ENCODE measurements around the gene LDHAL6B.

LDHAL6B gene

DNA sequence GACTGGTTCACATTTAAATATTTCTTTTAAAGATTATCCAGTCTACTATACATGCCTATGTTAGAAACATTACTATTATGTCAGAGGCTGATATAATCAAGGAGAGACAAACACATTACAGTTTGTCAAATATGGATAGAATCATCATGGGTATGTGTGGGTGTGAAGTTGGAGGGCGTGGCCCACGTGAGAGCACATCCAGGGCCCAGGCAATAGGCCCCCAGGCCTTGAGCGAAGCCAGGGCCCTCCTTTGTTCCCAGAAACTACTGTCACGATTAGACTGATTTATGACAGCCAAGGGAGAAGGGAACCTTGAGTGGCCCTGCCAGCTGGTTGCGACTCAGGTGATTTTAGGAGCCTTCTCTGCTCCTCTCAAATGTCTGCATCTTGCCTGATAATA is 26.9 kb upstream of the LDHAL6B start:
- H3K27ac ChIP-seq: no peak overlapping the region
- H3K4me3 ChIP-seq (IDR thresholded peaks at IDR 0.05; ENCODE audit: insufficient read depth, low read depth, low read length): no peak overlapping the region
- no peaks in the 10 kb centered on the region for H3K36me3 ChIP-seq (ENCODE audit: insufficient read depth)
- no peak overlapping the region for H2AFZ ChIP-seq (ENCODE audit: low read depth)
- H3K9ac ChIP-seq: no peak overlapping the region
- H3K4me1 ChIP-seq (ENCODE audit: low read depth, poor library complexity, severe bottlenecking): no peaks in the 10 kb centered on the region
- TF ChIP-seq, protein P1, sequence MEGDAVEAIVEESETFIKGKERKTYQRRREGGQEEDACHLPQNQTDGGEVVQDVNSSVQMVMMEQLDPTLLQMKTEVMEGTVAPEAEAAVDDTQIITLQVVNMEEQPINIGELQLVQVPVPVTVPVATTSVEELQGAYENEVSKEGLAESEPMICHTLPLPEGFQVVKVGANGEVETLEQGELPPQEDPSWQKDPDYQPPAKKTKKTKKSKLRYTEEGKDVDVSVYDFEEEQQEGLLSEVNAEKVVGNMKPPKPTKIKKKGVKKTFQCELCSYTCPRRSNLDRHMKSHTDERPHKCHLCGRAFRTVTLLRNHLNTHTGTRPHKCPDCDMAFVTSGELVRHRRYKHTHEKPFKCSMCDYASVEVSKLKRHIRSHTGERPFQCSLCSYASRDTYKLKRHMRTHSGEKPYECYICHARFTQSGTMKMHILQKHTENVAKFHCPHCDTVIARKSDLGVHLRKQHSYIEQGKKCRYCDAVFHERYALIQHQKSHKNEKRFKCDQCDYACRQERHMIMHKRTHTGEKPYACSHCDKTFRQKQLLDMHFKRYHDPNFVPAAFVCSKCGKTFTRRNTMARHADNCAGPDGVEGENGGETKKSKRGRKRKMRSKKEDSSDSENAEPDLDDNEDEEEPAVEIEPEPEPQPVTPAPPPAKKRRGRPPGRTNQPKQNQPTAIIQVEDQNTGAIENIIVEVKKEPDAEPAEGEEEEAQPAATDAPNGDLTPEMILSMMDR (conservative IDR thresholded peaks at IDR 0.05; ENCODE audit: low read depth, low read length): no peak
- H4K20me1 ChIP-seq (ENCODE audit: insufficient read depth): no peaks in the 10 kb centered on the region
- no peak overlapping the region for H3K4me2 ChIP-seq
- no peaks in the 10 kb centered on the region for H3K79me2 ChIP-seq (ENCODE audit: insufficient read depth, low read depth)
- H3K27me3 ChIP-seq (ENCODE audit: insufficient read depth, low read depth): no peaks in the 10 kb centered on the region

DNA sequence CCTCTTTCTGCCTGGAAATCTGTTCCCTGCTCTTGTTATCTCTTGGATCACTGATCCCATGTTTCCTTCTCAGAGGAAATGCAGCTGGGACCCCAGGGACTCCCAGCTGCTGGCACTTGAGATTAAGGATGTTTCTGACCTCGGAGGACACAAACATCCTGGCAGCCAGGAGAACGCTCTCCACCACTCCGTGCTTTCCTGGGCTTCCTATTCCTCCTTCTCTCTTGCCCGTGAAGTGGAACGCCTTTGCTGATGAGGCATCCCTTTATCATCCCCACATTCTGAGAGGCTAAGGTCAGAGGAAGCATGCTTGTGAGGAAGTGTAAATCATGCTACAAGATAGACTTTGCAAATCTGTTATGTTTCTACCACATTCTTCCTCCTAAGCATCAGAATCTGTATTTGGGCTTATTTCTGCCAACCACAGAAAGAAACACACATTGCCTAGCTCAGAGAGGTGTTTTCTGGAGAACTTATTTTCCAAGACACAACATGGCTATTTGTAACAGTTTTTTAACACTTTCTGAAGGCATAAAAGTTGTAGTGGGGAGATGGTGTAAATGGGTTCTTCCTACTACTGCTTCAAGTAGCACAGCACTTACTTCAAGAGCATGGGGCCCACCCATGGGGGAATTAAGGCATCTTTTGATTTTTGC is 25.6 kb upstream of the LDHAL6B start:
- H3K36me3 ChIP-seq (ENCODE audit: insufficient read depth): no peaks in the 10 kb centered on the region

DNA sequence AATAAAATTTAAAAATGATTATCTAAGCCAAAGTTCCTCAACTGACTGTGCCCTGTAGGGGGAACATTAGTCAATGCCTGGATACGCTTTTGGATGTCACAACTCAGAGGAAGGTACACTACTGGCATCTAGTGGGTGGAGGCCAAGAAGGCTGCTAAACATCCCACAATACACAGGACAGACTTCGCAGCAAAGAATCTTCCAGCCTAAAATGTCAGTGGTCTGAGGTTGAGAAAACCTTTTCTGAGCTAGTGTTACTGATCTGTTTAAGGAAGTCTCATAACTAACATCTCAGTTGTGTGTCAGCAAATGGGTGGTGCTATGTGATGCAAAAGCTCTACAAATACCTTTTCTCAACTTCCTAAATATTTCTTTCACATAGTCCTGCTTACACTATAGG is 20.9 kb upstream of the LDHAL6B start:
- H3K27ac ChIP-seq: no peak overlapping the region
- H3K4me2 ChIP-seq: no peak overlapping the region
- H3K4me1 ChIP-seq (ENCODE audit: low read depth, poor library complexity, severe bottlenecking): no peaks in the 10 kb centered on the region
- H3K36me3 ChIP-seq (ENCODE audit: insufficient read depth): no peaks in the 10 kb centered on the region
- no peaks in the 10 kb centered on the region for H4K20me1 ChIP-seq (ENCODE audit: insufficient read depth)
- no peak overlapping the region for H3K9ac ChIP-seq
- TF ChIP-seq, protein P1 (conservative IDR thresholded peaks at IDR 0.05; ENCODE audit: low read depth, low read length): no peak
- no peak overlapping the region for H3K4me3 ChIP-seq (IDR thresholded peaks at IDR 0.05; ENCODE audit: insufficient read depth, low read depth, low read length)
- H3K27me3 ChIP-seq (ENCODE audit: insufficient read depth, low read depth): no peaks in the 10 kb centered on the region
- H2AFZ ChIP-seq (ENCODE audit: low read depth): no peak overlapping the region
- no peaks in the 10 kb centered on the region for H3K79me2 ChIP-seq (ENCODE audit: insufficient read depth, low read depth)

More for the DNA sequence above, 25.6 kb upstream of the LDHAL6B start:
- TF ChIP-seq, protein P1 (conservative IDR thresholded peaks at IDR 0.05; ENCODE audit: low read depth, low read length): no peak
- Histone ChIP-seq H2AFZ (ENCODE audit: low read depth) (no peak overlapping the region), H3K4me2 (no peak overlapping the region), H3K4me1 (ENCODE audit: low read depth, poor library complexity, severe bottlenecking) (no peaks in the 10 kb centered on the region), H3K27me3 (ENCODE audit: insufficient read depth, low read depth) (no peaks in the 10 kb centered on the region), H3K27ac (no peak overlapping the region), H4K20me1 (ENCODE audit: insufficient read depth) (no peaks in the 10 kb centered on the region), H3K4me3 (IDR thresholded peaks at IDR 0.05; ENCODE audit: insufficient read depth, low read depth, low read length) (no peak overlapping the region), H3K9ac (no peak overlapping the region), H3K79me2 (ENCODE audit: insufficient read depth, low read depth) (no peaks in the 10 kb centered on the region)

DNA sequence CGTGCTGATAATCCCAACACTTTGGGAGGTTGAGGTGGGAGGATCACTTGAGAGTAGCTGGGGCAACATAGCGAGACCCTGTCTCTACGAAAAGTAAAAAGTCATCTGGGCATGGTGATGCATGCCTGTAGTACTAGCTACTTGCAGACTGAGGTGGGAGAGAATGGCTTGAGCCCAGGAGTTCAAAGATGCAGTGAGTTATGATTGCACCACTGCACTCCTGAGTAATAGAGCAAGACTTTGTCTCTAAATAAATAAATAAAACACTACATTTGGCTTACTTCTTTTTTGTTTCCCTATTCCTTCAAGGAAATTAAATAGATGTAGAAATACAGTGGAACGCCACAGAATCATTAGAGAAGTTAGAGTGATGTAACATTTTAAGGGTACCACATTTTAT is 20.1 kb upstream of the LDHAL6B start:
- Histone ChIP-seq H3K79me2 (ENCODE audit: insufficient read depth, low read depth) (no peaks in the 10 kb centered on the region), H4K20me1 (ENCODE audit: insufficient read depth) (no peaks in the 10 kb centered on the region), H3K27ac (no peak overlapping the region), H2AFZ (ENCODE audit: low read depth) (no peak overlapping the region), H3K27me3 (ENCODE audit: insufficient read depth, low read depth) (no peaks in the 10 kb centered on the region), H3K4me2 (no peak overlapping the region), H3K4me1 (ENCODE audit: low read depth, poor library complexity, severe bottlenecking) (no peaks in the 10 kb centered on the region), H3K9ac (no peak overlapping the region), H3K4me3 (IDR thresholded peaks at IDR 0.05; ENCODE audit: insufficient read depth, low read depth, low read length) (no peak overlapping the region), H3K36me3 (ENCODE audit: insufficient read depth) (no peaks in the 10 kb centered on the region)
- TF ChIP-seq, protein P1 (conservative IDR thresholded peaks at IDR 0.05; ENCODE audit: low read depth, low read length): no peak
